HG02763 (cell line): ENCODE measurements around the gene CRELD2.

Experiments used
- ATAC-seq: cut with Tn5 transposase; IDR thresholded peaks from one replicate; pipeline ENCODE4 v1.9.1; 2021; ENCODE audit warnings: mild to moderate bottlenecking, moderate library complexity; ENCODE audit not compliant: unreplicated experiment

The CRELD2 gene

GRCh38 chr22:49910229-49911155 is 7.9 kb upstream of the CRELD2 start:
- ATAC-seq = no peak

GRCh38 chr22:49911881-49912625 is 6.4 kb upstream of the CRELD2 start:
- no peak for ATAC-seq

GRCh38 chr22:49913026-49913425 is 5.4 kb upstream of the CRELD2 start:
- ATAC-seq = no peak

- no peak for ATAC-seq
Measured at GRCh38 chr22:49913446-49913845, 5.0 kb upstream of the CRELD2 start.

- ATAC-seq = no peak
Measured at GRCh38 chr22:49914256-49914655, 4.2 kb upstream of the CRELD2 start.

- no peak for ATAC-seq
Measured at GRCh38 chr22:49915610-49916009, 2.8 kb upstream of the CRELD2 start.

GRCh38 chr22:49916831-49917230 is 1.6 kb upstream of the CRELD2 start:
- no peak for ATAC-seq

GRCh38 chr22:49918911-49919881 is 762 bp downstream of the CRELD2 start:
- ATAC-seq = no peak

GRCh38 chr22:49920859-49921258 is 2.4 kb downstream of the CRELD2 start:
- ATAC-seq = no peak

- ATAC-seq = no peak
Measured at GRCh38 chr22:49921508-49922278, 3.3 kb downstream of the CRELD2 start.

- no peak for ATAC-seq
Measured at GRCh38 chr22:49922484-49922883, 4.0 kb downstream of the CRELD2 start.

GRCh38 chr22:49922926-49923325 is 4.5 kb downstream of the CRELD2 start:
- no peak for ATAC-seq

- no peak for ATAC-seq
Measured at GRCh38 chr22:49923445-49923844, 5.0 kb downstream of the CRELD2 start.

- no peak for ATAC-seq
Measured at GRCh38 chr22:49924113-49924833, 5.8 kb downstream of the CRELD2 start.

- no peak for ATAC-seq
Measured at GRCh38 chr22:49925525-49926128, 7.2 kb downstream of the CRELD2 start.

GRCh38 chr22:49926916-49927315 is 8.5 kb downstream of the CRELD2 start:
- no peak for ATAC-seq

- ATAC-seq = no peak
Measured at GRCh38 chr22:49927483-49928184, 9.2 kb downstream of the CRELD2 start.

- no peak for ATAC-seq
Measured at GRCh38 chr22:49928185-49928495, 9.7 kb downstream of the CRELD2 start.
